22Rv1 (cell line): ENCODE measurements around the gene CNTN4.

Experiments
- CTCF ChIP-seq: fragments of 450-650 bp; IDR thresholded peaks from 2 replicates; pipeline ENCODE4 v1.5.1; 2017; ENCODE audit warnings: mild to moderate bottlenecking
- ZFX ChIP-seq: fragments of 450-650 bp; IDR thresholded peaks from 2 replicates; pipeline ENCODE4 v1.6.1; 2017; ENCODE audit warnings: antibody characterized with exemption, borderline replicate concordance

- TF ChIP-seq CTCF = no peak
- no peak for TF ChIP-seq ZFX
Measured at GRCh38 chr3:2362122-2362521, 263.5 kb downstream of the CNTN4 start.
